ENCODE results near the gene ZKSCAN3. TPM values are rescaled to one million over a fixed set of nuclear protein-coding genes. Genes with fewer than 3 reads are reported as not detected.
A peak's percentile ranks its signal among the peaks of the same experiment; 100 is the strongest.

The ZKSCAN3 gene
- total RNA-seq, 4 donors from 2014 or later: 0.29 to 12.3 (median 5.1) TPM

DNA sequence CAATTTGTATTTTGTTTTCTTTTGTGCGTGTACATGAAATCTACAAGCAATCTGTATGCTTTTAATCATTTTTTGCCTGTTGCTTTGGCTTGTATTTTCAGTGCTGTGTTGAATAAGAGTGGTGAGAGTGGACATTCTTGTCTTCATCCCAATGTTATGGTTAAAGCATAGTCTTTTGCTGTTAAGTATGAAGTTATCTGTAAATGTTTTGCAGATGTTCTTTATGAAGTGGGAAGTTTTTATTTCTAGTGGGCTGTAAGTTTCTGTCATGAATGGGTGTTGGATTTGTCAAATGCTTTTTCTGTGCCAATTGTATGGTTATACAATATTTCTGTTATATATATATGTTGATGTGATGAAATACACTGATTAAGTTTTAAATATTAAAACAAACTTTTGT lies 24.2 kb downstream of the ZKSCAN3 start:
- H3K27ac ChIP-seq: no peak overlapping the region
- H3K4me1 ChIP-seq: no peaks in the 10 kb centered on the region
- TF ChIP-seq CTCF (IDR thresholded peaks at IDR 0.05) (no peak), POLR2A (IDR thresholded peaks at IDR 0.05) (no peak)
- no peaks in the 10 kb centered on the region for H3K36me3 ChIP-seq
- H3K27me3 ChIP-seq: no peaks in the 10 kb centered on the region
- no peak for DNase-seq
- H3K9me3 ChIP-seq: peaks cover 0 to 7% of the 10 kb centered on the region in 2 donors
- H3K4me3 ChIP-seq: no peak overlapping the region
- intact Hi-C loops (cut with DNase I; ENCODE audit: low total_unique reads): no loop called here

DNA sequence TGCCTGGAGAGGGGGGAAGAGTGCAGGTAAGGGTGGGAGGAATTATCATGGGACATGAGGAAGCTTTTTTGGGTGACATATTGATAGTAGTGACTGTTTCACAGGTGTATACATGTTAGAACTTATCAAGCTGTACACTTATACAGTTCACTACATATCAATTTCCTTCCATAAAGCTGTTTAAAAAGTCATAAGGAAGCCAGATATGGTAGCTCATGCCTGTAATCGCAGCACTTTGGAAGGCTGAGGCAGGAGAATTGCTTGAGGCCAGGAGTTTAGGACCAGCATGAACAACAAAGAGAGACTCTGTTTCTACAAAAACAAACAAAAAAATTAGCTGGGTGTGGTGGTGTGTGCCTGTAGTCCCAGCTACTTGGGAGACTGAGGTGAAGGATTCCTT lies 28.1 kb downstream of the ZKSCAN3 start:
- no peaks in the 10 kb centered on the region for H3K27me3 ChIP-seq
- H3K9me3 ChIP-seq: peaks cover 0 to 9% of the 10 kb centered on the region in 2 donors
- no peak overlapping the region for H3K4me3 ChIP-seq
- no peak for TF ChIP-seq CTCF (IDR thresholded peaks at IDR 0.05)
- no peak for TF ChIP-seq POLR2A (IDR thresholded peaks at IDR 0.05)
- no peak for DNase-seq
- no peaks in the 10 kb centered on the region for H3K4me1 ChIP-seq
- no peak overlapping the region for H3K27ac ChIP-seq
- H3K36me3 ChIP-seq: no peaks in the 10 kb centered on the region
- intact Hi-C loops (cut with DNase I; ENCODE audit: low total_unique reads): no loop called here

GRCh38 chr6:28378644-28379043 lies 28.9 kb downstream of the ZKSCAN3 start:
- no peak for DNase-seq
- intact Hi-C loops (cut with DNase I; ENCODE audit: low total_unique reads): no loop called here
- no peaks in the 10 kb centered on the region for H3K36me3 ChIP-seq

GRCh38 chr6:28380381-28380780 lies 30.6 kb downstream of the ZKSCAN3 start:
- TF ChIP-seq POLR2A (IDR thresholded peaks at IDR 0.05) (no peak), CTCF (IDR thresholded peaks at IDR 0.05) (no peak)
- H3K27ac ChIP-seq: no peak overlapping the region
- H3K36me3 ChIP-seq: no peaks in the 10 kb centered on the region
- DNase-seq: no peak
- no peaks in the 10 kb centered on the region for H3K4me1 ChIP-seq
- intact Hi-C loops (cut with DNase I; ENCODE audit: low total_unique reads): no loop called here
- no peak overlapping the region for H3K4me3 ChIP-seq
- H3K9me3 ChIP-seq: peaks cover 0 to 9% of the 10 kb centered on the region in 2 donors
- H3K27me3 ChIP-seq: no peaks in the 10 kb centered on the region

More at GRCh38 chr6:28378644-28379043, 28.9 kb downstream of the ZKSCAN3 start:
- no peak overlapping the region for H3K27ac ChIP-seq
- H3K9me3 ChIP-seq: peaks cover 0 to 9% of the 10 kb centered on the region in 2 donors
- TF ChIP-seq POLR2A (IDR thresholded peaks at IDR 0.05): no peak
- no peak for TF ChIP-seq CTCF (IDR thresholded peaks at IDR 0.05)
- H3K4me1 ChIP-seq: no peaks in the 10 kb centered on the region
- no peaks in the 10 kb centered on the region for H3K27me3 ChIP-seq
- H3K4me3 ChIP-seq: no peak overlapping the region

- intact Hi-C loops (cut with DNase I; ENCODE audit: low total_unique reads): no loop called here
- no peaks in the 10 kb centered on the region for H3K27me3 ChIP-seq
- no peaks in the 10 kb centered on the region for H3K36me3 ChIP-seq
- peak overlapping the region; percentile 72 to 82 for H3K27ac ChIP-seq
- H3K4me3 ChIP-seq: peak overlapping the region; percentile 39 to 44
- H3K4me1 ChIP-seq: no peaks in the 10 kb centered on the region
- peak; percentile 80 to 85 for DNase-seq
- peaks cover 0 to 6% of the 10 kb centered on the region in 2 donors for H3K9me3 ChIP-seq
- TF ChIP-seq CTCF (IDR thresholded peaks at IDR 0.05): peak in 3 of 4 experiments; percentile 23 to 40 (median 32)
- TF ChIP-seq POLR2A (IDR thresholded peaks at IDR 0.05): peak; percentile 23 to 24
Measured at GRCh38 chr6:28383235-28384142, 33.7 kb downstream of the ZKSCAN3 start.
